GM18508 (cell line): ENCODE measurements around the gene LECT2.

Source experiments
- ATAC-seq: cut with Tn5 transposase; IDR thresholded peaks from one replicate; pipeline ENCODE4 v1.9.1; 2021; ENCODE audit warnings: moderate number of reproducible peaks; ENCODE audit not compliant: insufficient read depth, unreplicated experiment

Gene LECT2

DNA sequence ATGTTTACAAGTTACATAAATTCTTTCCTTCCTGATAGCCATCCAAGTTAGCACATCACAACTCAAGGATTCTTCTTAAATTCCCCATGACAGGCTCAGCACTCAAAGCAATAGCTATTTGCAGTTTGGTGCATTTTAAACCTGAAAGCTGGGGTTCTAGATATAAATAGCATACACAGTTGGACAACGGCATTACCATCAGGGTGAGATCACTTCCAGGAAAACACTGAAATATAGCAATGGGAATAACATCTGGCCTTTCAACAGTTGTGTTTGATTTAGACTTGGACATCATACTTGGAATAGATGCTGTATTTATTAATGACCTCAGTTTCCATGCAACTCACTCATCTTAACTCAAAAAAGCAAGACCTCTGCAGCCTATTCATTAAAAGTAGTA, 24.7 kb upstream of the LECT2 start:
- no peak for ATAC-seq

DNA sequence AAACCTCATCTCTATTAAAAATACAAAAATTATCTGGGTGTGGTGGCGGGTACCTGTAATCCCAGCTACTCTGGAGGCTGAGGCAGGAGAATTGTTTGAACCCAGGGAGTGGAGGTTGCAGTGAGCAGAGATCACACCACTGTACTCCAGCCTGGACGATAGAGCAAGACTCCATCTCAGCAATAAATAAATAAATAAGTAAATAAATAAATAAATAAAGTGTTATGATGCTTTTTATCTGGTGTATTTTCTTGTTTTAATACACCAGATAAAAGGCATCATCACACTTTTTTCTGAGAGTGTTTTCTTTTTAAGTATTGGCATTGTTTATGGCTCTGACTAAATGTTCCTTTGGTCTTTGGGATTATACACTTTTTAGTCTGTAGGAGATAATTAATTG, 24.2 kb upstream of the LECT2 start:
- no peak for ATAC-seq

DNA sequence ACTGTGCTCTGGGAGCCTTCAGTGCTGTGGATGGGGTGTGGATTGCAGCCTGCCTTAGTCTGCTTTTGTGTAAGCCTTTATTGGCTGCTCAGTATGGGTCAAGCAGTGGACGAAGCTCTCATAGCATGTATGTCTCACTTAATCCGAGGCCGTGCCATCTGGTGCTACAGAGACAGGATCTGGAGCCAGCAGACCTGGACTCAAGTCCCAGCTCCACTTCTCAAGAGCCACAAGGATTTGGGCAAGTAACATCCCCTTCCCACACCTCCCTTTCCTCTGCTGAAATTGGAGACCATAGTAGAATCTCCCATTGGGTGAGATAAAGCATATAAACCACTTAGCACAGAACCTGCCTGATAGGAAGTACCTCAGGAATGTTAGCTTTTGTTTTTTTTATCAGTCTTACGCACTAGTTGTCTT, 23.4 kb upstream of the LECT2 start:
- no peak for ATAC-seq

DNA sequence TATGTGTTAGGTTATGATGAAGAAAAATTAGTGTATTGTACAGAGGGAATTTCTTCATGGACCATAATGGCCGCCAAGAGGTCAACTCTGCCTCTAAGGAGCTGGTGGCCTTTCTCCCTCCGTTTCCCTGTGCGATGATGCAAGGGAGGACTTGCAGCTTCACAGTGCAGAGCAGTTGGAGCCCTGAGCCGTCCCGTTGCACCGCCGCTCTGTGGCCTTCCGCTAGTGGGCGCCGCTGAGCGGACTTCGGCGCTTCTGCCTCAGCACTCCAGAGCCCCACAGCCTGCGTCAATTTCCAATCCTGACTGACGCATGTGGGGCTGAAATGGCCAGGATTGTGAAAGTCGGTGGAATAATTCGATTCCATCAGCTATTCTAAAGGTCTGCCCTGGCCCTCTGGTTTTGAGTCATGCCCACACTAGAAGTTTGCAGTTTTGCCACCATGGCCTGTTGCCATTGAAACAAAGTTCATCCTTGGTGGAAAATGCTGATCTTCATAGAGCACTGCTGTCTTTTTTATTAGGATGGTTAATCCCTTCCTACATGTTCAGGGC, 22.7 kb upstream of the LECT2 start:
- no peak for ATAC-seq

DNA sequence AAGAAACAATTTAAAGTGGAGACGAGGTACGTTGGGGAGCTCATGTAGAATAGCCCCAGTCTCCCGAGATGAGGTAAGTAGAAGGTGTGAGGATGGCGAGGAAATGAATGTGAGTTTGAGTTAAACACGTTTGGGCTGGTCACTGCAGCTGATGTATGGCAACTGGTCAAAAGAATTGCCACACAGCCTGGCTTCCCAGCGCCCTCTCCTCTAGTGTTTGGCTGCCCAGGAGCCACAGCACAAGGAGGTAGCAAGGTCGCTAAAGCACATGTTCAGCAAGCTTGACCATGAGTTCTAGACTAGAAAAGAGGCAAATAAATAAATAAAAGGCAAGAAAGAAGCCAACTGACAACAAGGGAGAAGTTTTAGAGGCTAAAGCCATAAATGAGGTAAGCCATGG, 21.4 kb upstream of the LECT2 start:
- no peak for ATAC-seq

DNA sequence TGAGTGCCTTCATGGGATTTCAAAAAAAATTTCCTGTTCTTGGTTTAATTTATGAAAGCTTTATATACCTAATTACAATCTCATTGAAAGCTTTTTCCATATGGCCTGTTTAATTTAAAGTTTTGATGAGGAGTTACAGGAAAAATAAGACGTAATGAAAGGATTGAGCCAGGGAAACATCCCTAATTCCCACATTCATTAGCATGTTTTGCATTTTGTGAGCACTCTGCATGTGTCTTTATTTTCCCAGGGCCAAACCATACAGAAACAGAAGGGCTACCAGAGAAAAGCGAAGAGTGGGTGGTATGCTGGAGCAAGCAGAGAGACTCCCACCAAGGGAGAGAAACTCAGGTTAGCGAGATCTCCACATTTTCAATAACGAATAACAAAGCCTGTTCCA, 20.3 kb upstream of the LECT2 start:
- no peak for ATAC-seq

DNA sequence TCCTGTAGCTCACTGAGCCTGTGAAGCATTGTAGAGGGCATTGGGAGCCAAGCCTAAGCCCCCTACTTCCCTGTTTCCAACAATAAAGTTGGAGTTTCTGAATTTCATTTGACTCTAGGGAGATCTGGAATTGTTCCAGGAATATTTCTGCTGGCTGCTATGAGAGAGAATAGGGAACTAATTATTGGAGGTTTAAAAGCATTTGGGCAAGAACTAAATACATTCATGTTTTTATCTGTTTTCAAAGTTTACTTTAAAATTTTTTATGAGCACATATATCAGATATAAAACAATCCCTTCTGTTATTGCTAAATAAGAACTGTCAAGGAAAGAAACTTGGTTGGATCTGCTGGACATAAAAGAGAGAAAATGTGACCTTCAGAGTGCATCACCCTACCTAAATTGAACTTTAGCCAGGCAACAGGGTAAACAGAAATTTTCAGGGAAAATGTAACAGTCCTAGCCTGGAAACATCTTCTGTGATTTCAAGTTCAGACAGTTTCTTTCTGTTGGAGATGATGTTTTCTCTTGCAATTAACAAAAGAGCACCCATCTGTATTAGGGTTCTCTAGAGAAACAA, 19.3 kb upstream of the LECT2 start:
- no peak for ATAC-seq

DNA sequence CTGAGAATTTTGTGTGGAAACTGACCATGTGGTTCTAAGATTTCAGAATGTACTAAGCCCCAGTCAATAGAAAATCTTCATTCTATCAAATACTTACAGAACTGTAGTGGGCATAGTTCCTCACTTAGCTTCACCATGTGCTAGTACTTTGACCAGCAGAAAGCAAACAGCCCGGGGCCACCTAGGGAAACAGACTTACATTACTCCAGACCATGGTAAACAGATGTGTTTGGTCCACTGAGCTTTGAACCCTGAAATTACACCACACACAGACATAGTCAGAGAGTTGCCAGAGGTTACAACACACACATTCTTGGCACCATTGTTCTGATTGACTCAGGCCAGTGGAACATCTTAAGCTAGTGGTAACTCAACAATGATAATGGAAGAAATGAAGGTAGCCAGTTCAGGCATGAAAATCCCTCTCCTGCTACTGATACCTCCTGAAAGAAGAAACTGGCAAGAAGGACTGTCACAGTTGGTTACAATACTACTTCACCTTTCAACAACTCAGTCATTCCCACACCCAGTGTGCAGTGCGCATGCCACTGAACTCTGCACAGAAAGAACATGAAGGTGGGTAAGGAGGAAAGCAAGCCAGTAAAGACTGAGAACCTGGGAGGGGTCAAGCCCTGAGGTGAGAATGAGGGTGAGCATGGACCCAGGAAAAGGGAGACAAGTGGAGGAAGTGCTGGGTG, 18.7 kb upstream of the LECT2 start:
- ATAC-seq, result no peak

DNA sequence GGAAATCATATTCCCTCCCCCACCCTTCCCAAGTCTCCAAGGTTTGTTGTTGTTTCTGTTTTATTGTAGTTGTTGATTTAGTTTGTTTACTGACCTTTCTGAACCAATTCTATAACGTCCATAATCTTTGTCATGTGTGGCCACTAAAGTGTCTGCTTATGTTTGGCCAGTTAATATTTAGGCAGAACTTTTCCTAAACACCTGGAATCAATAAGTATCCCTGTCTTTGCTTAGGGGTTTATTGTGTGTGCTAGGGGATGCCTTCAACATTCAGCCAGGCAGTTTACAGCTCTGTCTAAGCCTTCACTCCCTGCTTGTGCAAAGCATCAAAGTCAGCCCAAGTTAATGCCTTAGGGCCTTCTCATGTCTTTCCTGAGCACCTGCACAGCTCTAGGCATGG, 16.9 kb upstream of the LECT2 start:
- no peak for ATAC-seq

DNA sequence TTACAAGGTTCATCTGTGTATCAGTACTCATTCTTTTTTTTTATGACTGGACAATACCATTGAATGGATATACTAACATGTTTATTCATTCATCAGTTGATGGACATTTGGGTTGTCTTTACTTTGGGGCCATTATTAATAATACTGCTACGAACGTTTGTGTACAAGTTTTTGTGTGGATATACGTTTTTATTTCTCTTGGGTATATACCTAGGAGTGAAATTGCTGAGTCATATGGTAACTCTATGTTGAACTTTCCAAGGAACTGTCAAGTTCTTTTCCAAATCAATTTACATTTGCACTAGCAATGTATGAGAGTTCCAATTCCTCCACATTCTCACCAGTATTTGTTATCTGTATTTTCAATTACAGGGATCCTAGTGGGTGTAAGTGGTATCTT, 12.0 kb upstream of the LECT2 start:
- no peak for ATAC-seq

DNA sequence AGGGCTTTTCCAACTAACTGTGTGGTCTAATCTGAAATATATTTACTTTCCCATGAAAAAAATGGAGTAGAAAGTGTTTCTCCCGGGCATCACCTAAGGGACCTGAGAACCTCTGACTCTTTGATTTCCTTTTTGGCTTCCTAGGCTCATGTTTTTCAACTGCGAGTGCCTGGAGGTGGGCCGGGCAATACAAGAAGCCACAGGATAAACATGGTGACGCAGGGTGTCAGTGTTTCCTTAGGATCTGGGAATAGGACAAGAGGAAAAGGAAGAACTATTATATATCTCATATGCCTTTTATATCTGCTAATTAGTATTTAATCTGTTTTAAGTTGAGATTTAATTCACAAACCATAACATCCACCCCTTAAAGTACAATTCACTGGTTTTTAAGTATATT, 11.4 kb upstream of the LECT2 start:
- no peak for ATAC-seq

DNA sequence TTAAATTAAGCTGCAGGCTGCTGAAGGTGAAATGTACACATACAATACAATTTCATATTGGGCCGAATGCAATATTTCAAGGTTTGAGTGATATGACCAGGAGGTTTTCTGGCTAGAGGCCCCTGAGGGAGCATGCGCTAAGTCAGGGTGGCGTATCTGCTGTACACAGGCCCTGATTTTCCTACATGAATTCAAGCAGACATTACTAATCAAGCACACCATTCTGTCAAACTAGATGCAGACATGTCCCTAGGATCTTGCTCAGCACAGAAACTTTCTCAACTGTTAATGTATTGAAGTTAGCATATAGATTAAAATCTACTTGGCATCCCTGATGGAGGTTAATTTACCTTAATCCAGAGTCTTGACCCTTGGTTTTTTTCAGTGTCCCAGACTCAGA, 10.7 kb upstream of the LECT2 start:
- ATAC-seq, result no peak

DNA sequence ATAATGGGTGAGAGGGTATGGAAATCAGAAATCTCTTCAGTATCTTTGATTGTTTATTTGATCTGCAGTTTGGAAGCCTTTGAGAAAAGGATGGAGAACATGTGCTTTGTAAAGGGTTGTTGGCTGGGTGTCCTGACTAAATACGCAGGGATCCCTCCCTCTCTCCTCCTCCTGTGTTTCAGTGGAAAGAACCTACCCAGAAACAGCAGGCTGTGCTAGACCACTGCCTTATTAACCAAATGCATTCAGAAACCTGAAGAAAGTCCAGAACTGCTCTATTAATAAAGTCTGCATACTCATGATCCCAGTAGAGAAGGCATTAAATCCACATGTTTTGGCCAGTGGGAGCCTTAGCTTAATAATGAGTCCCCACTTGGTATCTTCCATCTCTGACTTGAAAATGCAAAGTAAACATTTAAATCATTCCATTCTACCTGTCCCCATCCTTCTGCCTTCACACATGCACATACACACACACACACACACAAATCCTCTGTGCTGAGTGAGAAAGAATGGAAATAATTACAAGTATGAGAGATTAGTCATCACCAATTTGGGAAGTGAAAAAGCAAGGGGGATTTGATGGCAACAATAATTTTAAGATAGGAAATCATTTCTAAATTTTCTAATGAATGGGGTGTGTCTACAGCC, 10.0 kb upstream of the LECT2 start:
- ATAC-seq, result no peak

DNA sequence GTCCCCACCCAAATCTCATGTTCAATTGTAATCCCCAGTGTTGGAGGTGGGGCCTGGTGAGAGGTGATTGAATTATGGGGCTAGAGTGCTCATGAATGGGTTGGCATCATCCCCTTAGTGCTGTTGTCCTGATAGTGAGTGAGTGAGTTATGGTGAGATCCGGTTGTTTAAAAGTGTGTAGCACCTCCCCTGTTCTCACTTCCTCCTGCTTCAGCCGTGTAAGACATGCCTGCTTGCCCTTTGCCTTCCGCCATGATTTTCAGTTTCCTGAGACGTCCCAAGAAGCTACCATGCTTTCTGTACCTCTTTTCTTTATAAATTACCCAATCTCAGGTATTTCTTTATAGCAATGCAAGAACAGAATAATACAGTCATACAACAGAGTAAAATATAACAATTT, 742 bp upstream of the LECT2 start:
- no peak for ATAC-seq

DNA sequence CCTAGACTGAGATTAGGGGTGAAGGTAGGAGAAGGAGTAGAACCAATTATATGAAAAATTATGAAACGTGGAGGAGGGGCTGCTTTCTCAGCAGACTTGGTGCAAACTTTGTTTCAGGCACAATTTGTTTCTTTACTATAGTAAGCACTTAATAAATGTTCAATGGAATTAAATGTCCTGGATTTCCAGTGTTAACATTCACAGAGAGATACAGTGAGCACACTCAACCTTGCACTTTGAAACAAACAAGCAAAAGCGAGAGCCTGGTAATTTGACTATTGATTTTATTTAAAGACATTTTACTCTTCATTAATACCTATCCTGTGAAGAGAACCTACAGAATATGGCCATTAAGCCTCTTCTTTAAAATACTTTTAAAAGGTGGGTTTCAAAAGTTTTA, 933 bp downstream of the LECT2 start:
- no peak for ATAC-seq

DNA sequence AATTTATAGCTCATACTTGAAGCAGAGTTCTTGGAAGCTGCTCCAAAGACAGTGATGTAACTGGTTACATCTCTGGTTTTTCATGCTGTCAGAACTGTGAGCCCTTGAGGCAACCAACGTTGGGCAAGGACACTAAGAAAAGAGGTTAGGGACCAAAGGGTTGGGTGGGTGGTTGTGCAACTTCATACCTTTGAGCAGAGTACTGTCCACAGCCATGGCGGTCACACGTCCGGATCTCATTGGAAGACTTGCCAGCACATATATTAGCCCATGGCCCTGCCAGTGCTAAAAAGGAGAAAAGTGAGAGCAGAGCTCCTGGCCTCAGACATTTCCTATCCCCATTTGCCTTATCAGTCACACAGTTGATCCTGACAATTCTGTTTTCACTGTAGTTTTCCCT, 2.1 kb downstream of the LECT2 start:
- no peak for ATAC-seq

DNA sequence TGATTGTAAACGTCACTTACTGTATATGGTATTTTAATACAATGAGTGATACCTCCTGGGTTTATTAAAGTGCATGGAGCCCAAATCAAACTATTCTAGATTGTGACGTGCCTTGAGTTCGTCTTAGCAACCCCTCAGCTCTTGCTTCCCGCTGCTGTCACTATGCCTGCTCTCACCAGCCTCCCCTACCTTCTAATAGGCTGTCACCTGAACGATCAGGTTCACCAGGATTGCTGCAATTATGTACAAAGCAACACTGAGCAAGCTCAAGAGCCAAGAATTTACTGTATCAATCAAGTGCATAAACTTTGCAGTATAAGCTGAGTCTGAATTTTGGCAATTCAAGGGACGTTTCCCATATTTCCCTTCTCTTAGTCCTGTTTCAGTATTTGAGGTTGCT, 3.0 kb downstream of the LECT2 start:
- ATAC-seq, result no peak

DNA sequence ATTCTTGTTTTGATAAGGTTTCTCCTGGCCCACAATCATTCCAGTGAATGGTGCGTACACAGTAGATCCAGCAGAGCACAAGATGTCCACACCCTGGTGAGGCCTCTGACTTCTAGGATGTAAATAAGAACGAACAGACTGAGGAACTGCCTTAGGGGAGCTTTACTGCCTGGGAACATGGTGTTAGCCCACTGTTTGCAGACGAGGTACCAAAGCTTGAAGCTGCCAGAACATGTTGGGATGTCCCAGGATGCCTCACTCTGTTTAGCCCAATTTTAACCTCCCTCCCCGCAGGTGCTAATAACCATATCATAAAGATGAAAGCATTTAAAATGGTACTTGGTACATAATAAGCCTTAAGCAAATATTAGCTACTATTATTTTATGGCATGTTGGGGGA, 3.5 kb downstream of the LECT2 start:
- no peak for ATAC-seq

DNA sequence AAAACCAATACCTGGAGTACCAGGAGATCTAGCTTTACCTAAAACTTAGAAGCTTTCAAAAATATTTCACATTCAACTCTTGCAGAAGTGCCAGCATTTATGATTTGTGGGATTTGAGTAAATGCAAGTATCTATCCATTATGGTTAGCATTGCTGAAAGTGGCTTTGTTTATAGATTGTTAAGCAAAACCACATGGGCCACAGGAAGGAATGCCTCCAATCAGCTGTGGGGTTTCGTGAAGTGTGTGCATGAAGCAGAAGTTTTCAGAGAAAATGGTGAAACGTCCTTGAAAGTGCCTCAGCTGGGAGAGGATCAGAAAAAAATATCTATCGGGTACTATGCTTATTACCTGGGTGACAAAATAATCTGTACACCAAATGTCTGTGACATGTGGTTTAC, 4.2 kb downstream of the LECT2 start:
- ATAC-seq, result no peak

DNA sequence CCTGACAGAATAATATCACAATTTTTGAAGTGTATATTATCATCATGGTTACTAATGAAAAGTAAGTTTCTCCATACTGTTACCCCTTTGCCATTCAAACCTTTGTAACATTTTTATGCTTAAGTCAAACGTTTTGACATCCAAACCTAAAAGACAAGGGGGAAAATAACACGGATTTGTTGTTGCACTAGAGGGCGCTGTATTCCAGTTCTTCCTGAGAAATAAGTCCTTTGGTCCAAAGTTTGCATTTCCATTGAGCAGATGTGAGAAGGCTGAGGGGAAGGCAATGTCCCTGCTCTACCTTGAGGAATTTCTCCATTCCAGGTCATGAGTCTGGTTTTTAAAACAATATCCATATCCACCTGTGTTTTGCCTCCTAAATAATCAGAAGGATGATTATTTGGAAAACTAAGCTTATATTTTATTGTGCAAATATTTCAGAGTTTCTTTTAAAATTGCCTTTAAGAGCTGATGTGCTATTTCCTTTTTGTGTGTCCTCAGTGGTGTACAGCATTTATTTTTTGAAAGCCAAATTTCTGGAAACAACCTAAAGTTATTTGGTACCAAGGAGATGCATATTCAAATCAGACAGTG, 9.7 kb downstream of the LECT2 start:
- no peak for ATAC-seq

DNA sequence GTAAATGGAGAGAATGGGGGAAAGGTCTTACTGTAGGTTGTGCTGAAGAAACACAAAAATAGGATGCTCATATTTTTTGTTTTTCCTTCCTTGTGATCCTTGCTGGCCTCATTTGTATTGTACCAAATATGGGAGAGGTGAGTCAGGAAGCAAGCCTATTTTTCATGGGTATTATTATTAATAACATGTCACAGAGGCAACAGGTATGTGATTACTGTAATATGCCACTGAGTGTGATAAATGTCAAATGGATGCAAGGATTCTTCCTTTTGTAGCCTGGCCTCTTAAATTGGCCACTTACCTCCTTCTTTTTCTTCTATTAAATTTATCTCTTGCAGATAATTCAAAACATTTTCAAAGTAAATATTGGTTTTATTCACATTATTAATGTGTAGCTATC, 10.2 kb downstream of the LECT2 start:
- no peak for ATAC-seq
